Activated naive CD8-positive, alpha-beta T cell treated with anti-CD3 and anti-CD28 coated beads for 36 hours (primary cell): ENCODE data around the gene C3orf49. TPM values are rescaled to one million over a fixed set of nuclear protein-coding genes. Genes with fewer than 3 reads are reported as not detected.

Source experiments
- DNase-seq: peaks from one replicate; pipeline ENCODE4 v3.0.0; 2021
- H3K27ac Mint-ChIP-seq: one replicate; pipeline ENCODE4 v1.8.0; 2022; ENCODE audit warnings: mild to moderate bottlenecking, moderate library complexity, mixed read lengths
- H3K27me3 Mint-ChIP-seq: one replicate; pipeline ENCODE4 v1.8.0; 2022; ENCODE audit warnings: mild to moderate bottlenecking, mixed read lengths
- H3K36me3 Mint-ChIP-seq: one replicate; pipeline ENCODE4 v1.8.0; 2021; ENCODE audit warnings: mild to moderate bottlenecking, mixed read lengths
- H3K4me1 Mint-ChIP-seq: one replicate; pipeline ENCODE4 v1.8.0; 2021; ENCODE audit warnings: mixed read lengths
- H3K4me3 Mint-ChIP-seq: one replicate; pipeline ENCODE4 v1.8.0; 2022; ENCODE audit warnings: mild to moderate bottlenecking, moderate library complexity, mixed read lengths
- H3K9me3 Mint-ChIP-seq: one replicate; pipeline ENCODE4 v1.8.0; 2022; ENCODE audit warnings: mixed read lengths
- total RNA-seq, 2 experiments: library from RNA; stranded (reverse); gene quantifications; one replicate each; pipeline ENCODE4 v1.2.3, GENCODE V29; 2021

The C3orf49 gene, protein sequence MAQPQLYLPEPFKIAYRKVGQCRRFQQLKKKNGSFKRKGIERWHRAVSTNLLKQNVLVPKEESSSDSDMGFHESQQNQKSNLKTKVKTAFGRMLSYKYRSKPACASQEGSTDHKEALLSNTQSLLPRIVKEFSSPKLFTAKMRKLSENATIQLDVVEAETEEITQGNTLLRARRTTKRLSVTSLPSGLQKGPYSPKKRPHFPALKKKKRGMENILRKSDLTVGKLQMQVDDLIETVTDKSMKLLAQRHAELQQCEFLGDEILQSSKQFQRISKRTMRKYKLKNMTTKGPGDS
- total RNA-seq, result not detected

DNA sequence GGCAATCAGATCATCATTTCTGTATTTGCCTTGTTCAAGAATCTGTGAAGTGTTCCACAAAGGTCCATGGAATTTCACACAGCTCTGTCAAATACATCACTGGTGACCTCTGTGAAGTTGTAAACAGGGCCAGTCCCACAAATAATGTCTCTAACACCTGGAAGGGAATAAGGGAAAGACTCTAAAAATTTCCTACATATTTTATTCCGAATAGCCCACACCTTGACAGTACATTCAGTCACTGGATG, at the start of gene C3orf49:
C3orf49 (plus strand) TSS at position 149 of the 248 bp plus-strand sequence. CDS start 173 bp downstream, outside the sequence.
- Mint-ChIP-seq H3K9me3 (no peaks in the 10 kb centered on the region), H3K27ac (no peak within 1 kb of the TSS), H3K27me3 (no peaks in the 10 kb centered on the region), H3K36me3 (peaks cover 2% of the 10 kb centered on the region), H3K4me1 (peaks cover 5% of the 10 kb centered on the region), H3K4me3 (no peak within 1 kb of the TSS)
- no peak for DNase-seq

DNA sequence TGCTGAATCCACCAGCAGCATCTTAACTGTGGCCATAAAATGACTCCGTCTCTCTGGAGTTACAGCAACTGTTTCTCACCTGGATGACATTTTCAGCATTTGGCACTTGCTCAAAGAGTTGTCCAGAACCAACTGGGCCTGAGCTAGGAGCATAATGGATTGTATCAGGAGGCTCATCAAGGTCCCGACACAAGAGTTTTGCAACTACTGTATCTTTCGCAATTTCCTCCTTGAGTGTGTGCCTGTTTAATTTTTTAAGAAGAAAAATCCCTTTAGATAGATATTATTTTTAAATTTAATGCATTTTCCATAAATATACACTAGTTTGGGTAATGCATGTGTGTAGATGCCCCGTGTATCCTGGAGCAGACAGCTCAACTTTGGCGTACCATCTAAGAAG, 44.3 kb upstream of the C3orf49 start:
- no peak for DNase-seq
- Mint-ChIP-seq H3K36me3 (no peaks in the 10 kb centered on the region), H3K4me3 (no peak overlapping the region), H3K9me3 (no peaks in the 10 kb centered on the region), H3K27me3 (no peaks in the 10 kb centered on the region), H3K4me1 (no peaks in the 10 kb centered on the region), H3K27ac (no peak overlapping the region)

DNA sequence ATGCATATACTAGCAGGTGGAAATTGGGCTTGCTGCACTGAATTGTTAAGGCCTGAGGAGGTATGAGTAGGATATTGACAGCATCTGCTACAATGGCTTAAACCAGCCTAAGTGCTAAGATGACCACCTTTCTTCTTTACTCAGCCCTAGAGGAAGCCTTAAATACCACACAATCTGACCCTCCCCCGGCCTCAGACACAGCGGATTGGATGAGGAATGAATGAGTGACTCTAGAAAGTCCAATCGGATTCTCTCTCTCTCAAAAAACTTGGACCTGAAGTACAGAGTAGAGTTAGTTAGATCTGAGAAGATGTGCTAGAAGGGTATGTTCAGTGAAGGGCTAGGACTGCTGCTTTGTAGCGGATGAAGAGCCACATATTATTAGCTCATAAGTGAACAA, 39.9 kb upstream of the C3orf49 start:
- no peaks in the 10 kb centered on the region for H3K27me3 Mint-ChIP-seq
- no peak overlapping the region for H3K4me3 Mint-ChIP-seq
- no peaks in the 10 kb centered on the region for H3K9me3 Mint-ChIP-seq
- no peak overlapping the region for H3K27ac Mint-ChIP-seq
- H3K4me1 Mint-ChIP-seq, result no peaks in the 10 kb centered on the region
- DNase-seq, result no peak
- H3K36me3 Mint-ChIP-seq, result no peaks in the 10 kb centered on the region

DNA sequence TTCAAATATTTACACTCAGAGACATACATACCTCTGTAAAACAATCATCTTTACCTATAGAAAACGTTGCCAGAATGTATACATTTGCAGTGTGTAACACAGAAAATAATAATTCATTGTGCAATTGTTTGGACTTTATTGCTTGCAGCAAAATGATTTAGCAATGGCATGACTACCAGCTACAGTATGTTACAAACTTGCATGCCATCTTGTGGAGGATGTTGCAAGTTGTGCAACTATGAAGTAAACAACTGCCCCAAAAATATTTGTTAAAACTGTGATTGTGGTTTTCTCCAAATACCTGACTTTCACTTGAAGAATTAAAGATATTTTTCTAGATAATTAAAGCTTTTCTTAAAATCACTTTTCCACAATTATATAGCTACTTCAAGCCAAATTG, 27.1 kb upstream of the C3orf49 start:
- H3K4me3 Mint-ChIP-seq, result no peak overlapping the region
- no peaks in the 10 kb centered on the region for H3K36me3 Mint-ChIP-seq
- H3K4me1 Mint-ChIP-seq, result no peaks in the 10 kb centered on the region
- no peak for DNase-seq
- no peaks in the 10 kb centered on the region for H3K9me3 Mint-ChIP-seq
- H3K27ac Mint-ChIP-seq, result no peak overlapping the region
- peaks cover 15% of the 10 kb centered on the region for H3K27me3 Mint-ChIP-seq

DNA sequence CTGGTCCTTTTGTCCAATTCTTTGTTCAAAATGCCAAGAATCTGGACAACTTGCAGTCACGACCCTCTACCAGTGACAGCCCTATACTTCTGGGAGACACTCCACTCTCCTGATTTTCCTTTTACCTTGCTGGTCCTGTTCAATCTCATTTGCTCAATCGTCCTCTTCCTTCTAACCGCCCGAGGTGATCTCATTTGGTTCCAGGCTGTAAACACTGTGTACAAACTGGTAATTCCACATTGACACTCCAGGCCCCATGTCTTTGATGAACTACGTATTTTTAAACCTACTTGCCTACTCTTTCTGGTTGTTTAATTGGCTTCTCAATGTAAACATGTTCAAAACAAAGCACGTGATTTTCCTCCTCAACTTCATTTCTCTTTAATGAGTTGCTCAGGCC, 23.7 kb upstream of the C3orf49 start:
- no peaks in the 10 kb centered on the region for H3K36me3 Mint-ChIP-seq
- H3K27ac Mint-ChIP-seq, result no peak overlapping the region
- peaks cover 8% of the 10 kb centered on the region for H3K27me3 Mint-ChIP-seq
- DNase-seq, result no peak
- no peaks in the 10 kb centered on the region for H3K4me1 Mint-ChIP-seq
- H3K9me3 Mint-ChIP-seq, result no peaks in the 10 kb centered on the region
- no peak overlapping the region for H3K4me3 Mint-ChIP-seq

DNA sequence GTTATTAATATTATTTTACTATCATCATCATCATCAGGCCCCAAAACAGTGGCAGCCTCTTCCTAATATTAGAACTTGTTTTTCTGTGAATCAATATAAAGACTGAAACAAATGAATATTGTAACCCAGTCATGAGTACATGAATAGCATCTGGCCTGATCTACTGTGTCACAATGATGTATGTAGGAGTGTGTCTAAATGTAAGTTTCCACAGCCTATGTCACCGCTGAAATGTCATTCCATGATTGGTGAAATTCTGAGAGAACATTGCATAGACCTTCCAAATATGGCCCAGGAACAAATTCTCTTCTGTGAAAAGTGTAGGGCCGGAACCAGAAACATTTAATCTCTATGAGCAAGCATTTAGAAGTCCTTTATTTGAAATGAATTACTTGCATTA, 20.6 kb upstream of the C3orf49 start:
- Mint-ChIP-seq H3K9me3 (no peaks in the 10 kb centered on the region), H3K4me3 (no peak overlapping the region), H3K4me1 (no peaks in the 10 kb centered on the region), H3K36me3 (no peaks in the 10 kb centered on the region), H3K27me3 (peaks cover 5% of the 10 kb centered on the region), H3K27ac (no peak overlapping the region)
- DNase-seq, result no peak

DNA sequence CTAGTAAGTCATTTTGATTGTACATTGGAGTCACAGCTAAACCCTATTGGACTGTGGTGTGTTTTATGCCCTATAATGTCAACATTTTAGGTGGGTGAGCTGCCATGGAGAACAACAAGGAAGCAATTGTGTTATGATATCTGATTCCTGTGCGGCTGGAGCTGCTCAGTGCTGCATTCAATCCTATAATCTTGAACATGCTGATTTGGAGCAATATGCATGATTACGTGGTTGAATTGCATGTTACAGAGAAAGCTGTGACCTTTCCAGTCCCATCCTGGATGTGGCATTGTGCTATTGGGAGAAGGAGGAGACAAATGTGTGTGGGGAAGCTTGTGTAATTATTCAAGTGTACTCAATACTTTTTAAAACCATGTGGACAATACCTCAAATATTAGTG, 20.1 kb upstream of the C3orf49 start:
- no peaks in the 10 kb centered on the region for H3K9me3 Mint-ChIP-seq
- DNase-seq, result no peak
- no peaks in the 10 kb centered on the region for H3K4me1 Mint-ChIP-seq
- H3K36me3 Mint-ChIP-seq, result no peaks in the 10 kb centered on the region
- H3K27me3 Mint-ChIP-seq, result peaks cover 5% of the 10 kb centered on the region
- H3K27ac Mint-ChIP-seq, result no peak overlapping the region
- H3K4me3 Mint-ChIP-seq, result no peak overlapping the region

DNA sequence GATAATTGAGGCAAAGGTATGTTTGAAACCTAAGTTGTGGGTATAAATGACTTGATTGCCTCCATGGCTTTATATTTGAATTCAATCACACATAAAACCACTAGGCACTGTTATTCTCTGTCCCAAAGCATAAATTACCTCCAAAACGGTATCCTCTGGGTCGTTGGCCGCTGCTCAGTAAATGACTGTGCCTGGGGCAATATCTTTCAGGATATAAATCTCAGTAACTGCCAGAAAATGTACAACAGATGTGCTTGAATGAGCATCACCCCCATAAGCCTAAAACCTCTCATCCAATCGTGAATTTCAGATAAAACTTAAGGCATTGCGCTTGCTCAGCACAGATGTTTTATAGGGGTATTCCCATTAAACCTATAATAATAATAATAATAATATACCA, 19.0 kb upstream of the C3orf49 start:
- no peak overlapping the region for H3K27ac Mint-ChIP-seq
- H3K9me3 Mint-ChIP-seq, result no peaks in the 10 kb centered on the region
- no peak for DNase-seq
- no peak overlapping the region for H3K4me3 Mint-ChIP-seq
- no peaks in the 10 kb centered on the region for H3K36me3 Mint-ChIP-seq
- no peaks in the 10 kb centered on the region for H3K4me1 Mint-ChIP-seq
- H3K27me3 Mint-ChIP-seq, result peaks cover 5% of the 10 kb centered on the region

DNA sequence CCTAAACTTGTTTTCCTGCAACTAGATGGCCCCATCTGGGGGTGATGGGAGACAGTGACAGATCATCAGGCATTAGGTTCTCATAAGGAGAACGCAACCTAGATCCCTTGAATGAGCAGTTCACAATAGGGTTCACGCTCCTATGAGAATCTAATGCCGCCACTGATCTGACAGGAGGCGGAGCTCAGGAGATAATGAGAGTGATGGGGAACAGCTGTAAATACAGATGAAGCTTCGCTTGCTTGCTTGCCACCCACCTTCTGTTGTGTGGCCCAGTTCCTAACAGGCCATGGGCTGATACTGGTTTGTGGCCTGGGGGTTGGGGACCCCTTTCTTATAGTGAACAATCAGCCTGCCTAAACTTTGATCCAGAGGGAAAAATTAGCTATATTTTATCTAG, 15.2 kb upstream of the C3orf49 start:
- Mint-ChIP-seq H3K27ac (no peak overlapping the region), H3K4me1 (no peaks in the 10 kb centered on the region), H3K9me3 (no peaks in the 10 kb centered on the region), H3K36me3 (no peaks in the 10 kb centered on the region), H3K27me3 (no peaks in the 10 kb centered on the region), H3K4me3 (no peak overlapping the region)
- no peak for DNase-seq

DNA sequence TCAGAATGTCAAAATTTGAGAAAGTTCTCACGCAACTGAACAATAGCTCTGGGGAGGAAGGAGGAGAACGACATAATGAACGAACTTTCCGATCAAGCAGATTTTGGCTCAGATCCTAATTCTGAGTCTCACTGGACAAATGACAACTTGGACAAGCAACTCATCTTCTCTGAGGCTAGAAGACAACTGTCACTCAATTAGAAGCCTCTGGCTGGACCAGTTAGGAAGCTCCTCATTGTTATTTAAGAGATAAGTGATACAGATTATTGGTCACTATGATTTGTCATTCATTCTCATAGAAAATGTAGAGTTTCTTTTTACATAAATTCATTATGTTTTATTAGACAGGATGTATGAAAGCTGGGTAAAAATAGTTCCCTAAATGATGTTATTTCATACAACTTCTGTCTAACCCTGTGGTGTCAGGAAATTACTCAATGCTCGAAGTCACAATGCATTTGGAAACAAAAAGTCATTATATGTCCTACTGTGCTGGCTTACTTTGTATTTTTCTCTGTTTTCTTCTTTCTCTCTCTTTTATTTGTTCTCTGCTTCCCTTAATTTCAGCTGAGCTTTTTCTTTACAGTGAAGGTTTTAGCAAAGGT, 11.0 kb upstream of the C3orf49 start:
- no peaks in the 10 kb centered on the region for H3K9me3 Mint-ChIP-seq
- H3K4me1 Mint-ChIP-seq, result no peaks in the 10 kb centered on the region
- no peak for DNase-seq
- H3K27me3 Mint-ChIP-seq, result no peaks in the 10 kb centered on the region
- no peak overlapping the region for H3K4me3 Mint-ChIP-seq
- H3K27ac Mint-ChIP-seq, result no peak overlapping the region
- H3K36me3 Mint-ChIP-seq, result no peaks in the 10 kb centered on the region

DNA sequence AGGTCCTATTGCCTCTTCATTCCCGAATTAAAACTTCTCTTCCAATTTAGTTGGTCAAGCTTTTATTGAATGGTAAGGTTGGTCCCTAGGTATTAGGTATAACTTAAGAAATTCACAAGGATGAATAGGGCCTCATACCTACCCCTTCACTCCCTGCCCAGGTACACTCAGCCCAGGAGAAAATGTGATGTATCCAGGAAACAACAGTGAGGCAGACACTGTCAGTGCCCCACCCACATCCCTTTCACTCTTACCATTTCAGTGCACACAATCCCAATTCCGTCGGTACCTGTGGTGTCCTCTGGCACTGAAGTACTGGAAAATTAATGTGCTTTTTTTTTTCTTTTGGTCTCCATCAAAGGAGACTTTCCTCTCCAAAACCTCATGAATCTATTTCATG, 10.5 kb upstream of the C3orf49 start:
- Mint-ChIP-seq H3K4me1 (no peaks in the 10 kb centered on the region), H3K36me3 (no peaks in the 10 kb centered on the region), H3K27ac (no peak overlapping the region), H3K4me3 (no peak overlapping the region), H3K27me3 (no peaks in the 10 kb centered on the region), H3K9me3 (no peaks in the 10 kb centered on the region)
- no peak for DNase-seq

DNA sequence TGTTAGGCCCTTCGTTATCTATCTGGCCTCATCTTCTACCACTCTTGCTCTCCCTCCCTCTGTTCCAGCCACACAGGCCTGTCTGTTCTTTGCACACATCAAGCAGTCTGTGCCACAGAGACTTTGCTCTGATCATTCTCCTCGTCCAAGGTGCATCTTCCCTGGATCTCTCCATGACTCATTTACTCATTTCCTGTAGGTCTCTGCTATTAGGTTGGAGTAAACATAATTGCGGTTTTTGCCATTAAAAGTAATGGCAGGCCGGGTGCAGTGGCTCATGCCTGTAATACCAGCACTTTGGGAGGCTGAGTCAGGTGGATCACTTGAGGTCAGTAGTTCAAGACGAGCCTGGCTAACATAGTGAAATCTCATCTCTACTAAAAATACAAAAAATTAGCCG, 9.5 kb upstream of the C3orf49 start:
- Mint-ChIP-seq H3K27me3 (no peaks in the 10 kb centered on the region), H3K4me3 (no peak overlapping the region), H3K4me1 (no peaks in the 10 kb centered on the region), H3K27ac (no peak overlapping the region), H3K9me3 (no peaks in the 10 kb centered on the region), H3K36me3 (no peaks in the 10 kb centered on the region)
- no peak for DNase-seq

DNA sequence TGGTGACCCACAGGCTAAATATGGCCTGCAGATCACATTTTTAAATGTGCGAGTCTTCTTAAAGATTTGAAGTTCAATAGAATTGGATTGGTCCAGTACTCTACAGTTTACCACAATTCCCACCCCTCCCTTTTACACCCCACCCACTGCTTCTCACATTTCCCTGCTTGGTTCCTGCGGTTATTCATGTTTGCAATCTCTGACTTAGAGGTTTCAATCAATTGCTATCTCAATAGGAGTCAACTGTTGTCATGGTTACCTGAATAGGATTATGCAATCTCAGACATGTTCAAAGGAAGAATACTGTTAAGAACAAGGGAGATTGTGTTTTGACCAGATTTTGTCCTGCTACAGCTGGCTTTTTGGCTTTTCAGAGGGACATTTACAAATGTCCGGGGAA, 4.9 kb upstream of the C3orf49 start:
- peaks cover 5% of the 10 kb centered on the region for H3K4me1 Mint-ChIP-seq
- no peak overlapping the region for H3K4me3 Mint-ChIP-seq
- no peaks in the 10 kb centered on the region for H3K27me3 Mint-ChIP-seq
- no peaks in the 10 kb centered on the region for H3K9me3 Mint-ChIP-seq
- no peaks in the 10 kb centered on the region for H3K36me3 Mint-ChIP-seq
- H3K27ac Mint-ChIP-seq, result no peak overlapping the region
- no peak for DNase-seq

DNA sequence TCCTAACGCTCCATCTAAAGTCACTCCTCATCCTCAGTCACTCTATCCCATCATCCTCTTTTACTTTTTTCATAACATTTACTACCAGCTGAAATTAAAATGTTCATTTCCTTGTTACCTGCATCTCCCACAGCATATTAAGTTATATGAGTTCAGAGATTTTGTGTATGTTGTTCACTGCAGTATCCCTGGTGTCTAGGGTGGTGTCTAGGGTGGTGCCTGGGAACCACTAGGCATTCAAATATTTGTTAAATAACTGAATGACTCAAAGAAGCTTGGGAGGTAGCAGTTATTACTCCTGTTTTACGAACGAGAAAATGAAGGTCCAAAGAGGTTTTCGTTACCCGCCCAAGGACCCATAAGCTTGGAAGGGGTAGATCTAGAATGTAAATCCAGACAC, 1.9 kb upstream of the C3orf49 start:
- H3K9me3 Mint-ChIP-seq, result no peaks in the 10 kb centered on the region
- no peak for DNase-seq
- H3K4me3 Mint-ChIP-seq, result no peak overlapping the region
- H3K4me1 Mint-ChIP-seq, result peaks cover 5% of the 10 kb centered on the region
- H3K27ac Mint-ChIP-seq, result no peak overlapping the region
- H3K36me3 Mint-ChIP-seq, result no peaks in the 10 kb centered on the region
- H3K27me3 Mint-ChIP-seq, result no peaks in the 10 kb centered on the region

DNA sequence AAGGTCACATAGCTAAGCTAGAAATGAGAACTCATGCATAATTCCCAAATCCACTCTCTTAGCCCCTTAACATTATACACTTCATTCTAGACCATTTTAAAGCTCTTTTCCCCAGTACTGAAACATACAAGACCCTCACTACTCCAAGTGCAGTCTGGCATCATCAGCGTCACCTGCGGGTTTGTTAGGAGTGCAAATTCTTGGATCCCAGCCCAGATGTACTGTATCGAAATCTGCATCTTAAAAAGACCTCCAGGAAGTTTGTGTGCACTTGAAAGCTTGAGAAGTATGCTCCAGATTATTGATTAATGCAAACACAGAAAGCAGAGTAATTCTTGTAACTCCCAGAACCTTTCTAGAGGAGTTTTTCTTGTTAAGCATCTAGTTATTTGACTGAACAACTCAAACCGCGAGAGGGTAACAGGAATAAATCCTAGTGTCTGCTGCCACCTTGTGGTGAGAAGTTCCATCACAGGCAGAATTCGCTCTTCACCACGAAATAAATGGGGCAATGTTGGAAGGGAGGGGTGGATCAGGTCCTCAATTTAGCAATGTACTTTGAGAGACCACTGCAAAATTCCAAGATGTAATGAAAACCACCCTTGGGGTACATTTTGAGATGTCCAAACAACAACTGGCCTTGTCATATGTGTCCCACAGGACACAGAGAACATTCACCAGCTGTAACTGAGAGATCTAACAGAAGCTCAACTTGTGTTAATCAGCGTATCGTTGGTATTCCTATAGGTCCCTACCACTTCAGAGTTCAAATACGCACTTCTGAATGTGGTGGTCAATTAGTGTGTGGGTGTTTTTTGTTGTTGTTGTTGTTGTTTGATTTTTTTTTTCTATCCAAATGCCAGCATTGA, 583 bp upstream of the C3orf49 start:
- Mint-ChIP-seq H3K4me3 (no peak overlapping the region), H3K27me3 (no peaks in the 10 kb centered on the region), H3K36me3 (peaks cover 2% of the 10 kb centered on the region), H3K9me3 (no peaks in the 10 kb centered on the region), H3K27ac (no peak overlapping the region), H3K4me1 (peaks cover 5% of the 10 kb centered on the region)
- peak; percentile 14 for DNase-seq

DNA sequence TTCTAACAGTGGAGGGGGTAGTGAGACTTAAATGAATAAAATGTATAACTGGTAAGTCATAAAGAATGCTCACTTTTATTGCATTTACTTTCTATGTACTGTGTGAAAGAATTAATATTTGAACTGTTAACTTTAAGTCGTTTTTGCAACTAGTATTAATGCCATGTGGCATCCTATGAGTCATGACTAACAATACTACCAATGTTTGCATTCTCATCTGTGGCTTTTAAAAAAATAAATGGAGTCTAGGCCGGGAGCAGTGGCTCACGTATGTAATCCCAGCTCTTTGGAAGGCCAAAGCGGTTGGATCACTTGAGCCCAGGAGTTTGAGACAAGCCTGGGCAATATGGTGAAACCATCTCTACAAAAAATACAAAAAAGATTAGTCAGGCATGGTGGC, 5.2 kb downstream of the C3orf49 start:
- no peaks in the 10 kb centered on the region for H3K27me3 Mint-ChIP-seq
- no peaks in the 10 kb centered on the region for H3K4me1 Mint-ChIP-seq
- no peak overlapping the region for H3K4me3 Mint-ChIP-seq
- H3K9me3 Mint-ChIP-seq, result no peaks in the 10 kb centered on the region
- no peak for DNase-seq
- peaks cover 6% of the 10 kb centered on the region for H3K36me3 Mint-ChIP-seq
- H3K27ac Mint-ChIP-seq, result no peak overlapping the region
